Thyroid gland (tissue), 4 donors: ENCODE data around the gene HMCN2. TPM values are rescaled to one million over a fixed set of nuclear protein-coding genes. Genes with fewer than 3 reads are reported as not detected.

Source experiments
- DNase-seq, 2 donors: peaks; one replicate each; pipeline ENCODE4 v3.0.0-alpha.2; 2019
- H3K27ac ChIP-seq, 3 donors: fragments of 200-600 bp; sonication (generic); 1 replicate in 2 of 3; 2 replicates in 1 of 3; pipeline ENCODE4 v1.5.1; 2016 to 2019; ENCODE audit warnings: mild to moderate bottlenecking in 1 of 3, moderate library complexity in 1 of 3
- H3K27me3 ChIP-seq: fragments of 200-600 bp; sonication (generic); one replicate; pipeline ENCODE4 v1.5.1; 2019
- H3K36me3 ChIP-seq, 2 donors: fragments of 200-600 bp; sonication (generic); one replicate each; pipeline ENCODE4 v1.5.1; 2016 to 2019
- H3K4me1 ChIP-seq, 2 donors: fragments of 200-600 bp; sonication (generic); one replicate each; pipeline ENCODE4 v1.5.1; 2017 to 2019
- H3K4me3 ChIP-seq, 3 donors: fragments of 200-600 bp; sonication (generic); replicated peaks in 1 of 3; 1 replicate in 2 of 3; 2 replicates in 1 of 3; pipeline ENCODE4 v1.5.1; 2016; ENCODE audit warnings: mild to moderate bottlenecking in 1 of 3
- H3K9me3 ChIP-seq: fragments of 200-600 bp; sonication (generic); one replicate; pipeline ENCODE4 v1.5.1; 2017
- POLR2A ChIP-seq, 2 donors: fragments of 450-650 bp; IDR thresholded peaks; one replicate each; pipeline ENCODE4 v1.6.1; 2017; ENCODE audit warnings: antibody characterized with exemption in 2 of 2, mild to moderate bottlenecking in 2 of 2, moderate library complexity in 1 of 2
- WGBS, 2 donors: methylation state at CpG; one replicate each; pipeline ENCODE4 v1.1.5; 2017; 5-methylcytosine and 5-hydroxymethylcytosine counted together
- intact Hi-C: fragments of 100-400 bp; cut with DNase I; formaldehyde crosslinking; loops from one replicate; pipeline ENCODE4 v1.15.1; 2023
- total RNA-seq, 4 donors: library from RNA; depleted of rRNA; stranded (reverse); fragments of >200 nt; gene quantifications; one replicate each; pipeline ENCODE4 v1.2.3, GENCODE V29; 2016
- TF ChIP-seq, protein P1 (sequence below), 6 experiments: fragments of 200-600 bp in 3 of 6; fragments of 450-650 bp in 3 of 6; sonication (generic) in 3 of 6; IDR thresholded peaks; one replicate each; pipeline ENCODE4 v1.5.1; 2016 to 2019; ENCODE audit warnings: antibody characterized with exemption in 6 of 6, mild to moderate bottlenecking in 2 of 6, inconsistent platforms in 1 of 6, moderate library complexity in 1 of 6

The HMCN2 gene
- total RNA-seq, 4 donors from 2014 or later = 1.7 to 5.5 (median 3.5) TPM

- intact Hi-C loops = no loop called here
- no peaks in the 10 kb centered on the region for H3K36me3 ChIP-seq
Observed at GRCh38 chr9:130402645-130403440, 137.3 kb downstream of the HMCN2 start.

GRCh38 chr9:130405657-130406257, 140.2 kb downstream of the HMCN2 start:
- Histone ChIP-seq H3K36me3 (no peaks in the 10 kb centered on the region), H3K27ac (no peak overlapping the region), H3K4me1 (no peaks in the 10 kb centered on the region), H3K9me3 (no peaks in the 10 kb centered on the region), H3K27me3 (no peaks in the 10 kb centered on the region), H3K4me3 (no peak overlapping the region)
- intact Hi-C loops = no loop called here
- TF ChIP-seq, protein P1, sequence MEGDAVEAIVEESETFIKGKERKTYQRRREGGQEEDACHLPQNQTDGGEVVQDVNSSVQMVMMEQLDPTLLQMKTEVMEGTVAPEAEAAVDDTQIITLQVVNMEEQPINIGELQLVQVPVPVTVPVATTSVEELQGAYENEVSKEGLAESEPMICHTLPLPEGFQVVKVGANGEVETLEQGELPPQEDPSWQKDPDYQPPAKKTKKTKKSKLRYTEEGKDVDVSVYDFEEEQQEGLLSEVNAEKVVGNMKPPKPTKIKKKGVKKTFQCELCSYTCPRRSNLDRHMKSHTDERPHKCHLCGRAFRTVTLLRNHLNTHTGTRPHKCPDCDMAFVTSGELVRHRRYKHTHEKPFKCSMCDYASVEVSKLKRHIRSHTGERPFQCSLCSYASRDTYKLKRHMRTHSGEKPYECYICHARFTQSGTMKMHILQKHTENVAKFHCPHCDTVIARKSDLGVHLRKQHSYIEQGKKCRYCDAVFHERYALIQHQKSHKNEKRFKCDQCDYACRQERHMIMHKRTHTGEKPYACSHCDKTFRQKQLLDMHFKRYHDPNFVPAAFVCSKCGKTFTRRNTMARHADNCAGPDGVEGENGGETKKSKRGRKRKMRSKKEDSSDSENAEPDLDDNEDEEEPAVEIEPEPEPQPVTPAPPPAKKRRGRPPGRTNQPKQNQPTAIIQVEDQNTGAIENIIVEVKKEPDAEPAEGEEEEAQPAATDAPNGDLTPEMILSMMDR (IDR thresholded peaks at IDR 0.05) = no peak
- no peak for TF ChIP-seq POLR2A (IDR thresholded peaks at IDR 0.05)
- 95 to 98% methylated on average over 9 to 22 of the region's 22 CpGs for whole genome bisulfite sequencing, 2 donors
- DNase-seq = no peak

More at GRCh38 chr9:130402645-130403440, 137.3 kb downstream of the HMCN2 start:
- TF ChIP-seq POLR2A (IDR thresholded peaks at IDR 0.05) = no peak
- TF ChIP-seq, protein P1 (IDR thresholded peaks at IDR 0.05) = no peak
- no peak for DNase-seq
- Histone ChIP-seq H3K4me1 (no peaks in the 10 kb centered on the region), H3K9me3 (no peaks in the 10 kb centered on the region), H3K27me3 (no peaks in the 10 kb centered on the region), H3K27ac (no peak overlapping the region), H3K4me3 (no peak overlapping the region)
- WGBS, 2 donors = 80 to 82% methylated on average over 25 to 26 of the region's 28 CpGs

- Histone ChIP-seq H3K9me3 (no peaks in the 10 kb centered on the region), H3K36me3 (no peaks in the 10 kb centered on the region), H3K4me1 (no peaks in the 10 kb centered on the region), H3K4me3 (no peak overlapping the region), H3K27me3 (no peaks in the 10 kb centered on the region), H3K27ac (no peak overlapping the region)
- DNase-seq = no peak
- no peak for TF ChIP-seq POLR2A (IDR thresholded peaks at IDR 0.05)
- TF ChIP-seq, protein P1 (IDR thresholded peaks at IDR 0.05) = no peak
- intact Hi-C loops = no loop called here
- 84 to 93% methylated on average over 8 to 9 of the region's 10 CpGs for WGBS, 2 donors
Observed at GRCh38 chr9:130406278-130406895, 140.8 kb downstream of the HMCN2 start.

DNA sequence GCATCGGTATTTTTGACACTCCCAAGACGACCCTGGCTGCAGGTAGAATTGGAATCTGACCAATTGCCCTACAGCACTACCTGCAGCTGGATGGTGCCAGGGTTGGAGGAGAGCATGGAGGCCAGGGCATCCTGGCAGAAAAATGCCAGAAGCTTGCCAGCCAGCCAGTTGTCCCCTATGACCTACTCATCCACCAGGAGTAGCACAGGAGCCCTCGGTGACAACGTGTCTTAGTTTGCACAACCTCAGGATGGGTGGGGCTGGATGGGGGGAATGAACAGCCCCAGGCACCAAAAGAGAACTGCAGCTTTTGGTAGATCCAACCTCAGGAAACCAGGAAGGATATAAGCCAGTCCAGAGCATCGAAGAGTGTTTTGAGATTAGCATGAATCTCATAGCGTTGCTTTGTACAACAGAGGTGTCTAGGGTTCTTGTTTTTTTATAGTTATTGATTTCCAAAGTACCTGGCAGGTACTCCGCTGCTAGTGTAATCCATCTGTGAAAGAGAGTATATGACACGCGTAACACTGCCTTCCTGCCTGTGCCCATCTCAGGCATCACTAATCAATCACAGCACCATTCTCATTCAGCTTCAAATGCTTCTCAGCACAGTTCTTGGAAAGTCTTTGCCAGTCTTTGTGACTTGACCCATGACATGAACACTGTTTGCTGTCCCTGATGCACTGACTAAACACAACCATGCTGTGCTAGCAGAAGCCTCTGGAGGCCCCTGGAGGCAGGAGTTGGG, 142.5 kb downstream of the HMCN2 start:
- H3K4me1 ChIP-seq = no peaks in the 10 kb centered on the region
- H3K36me3 ChIP-seq = no peaks in the 10 kb centered on the region
- DNase-seq = no peak
- no peak overlapping the region for H3K27ac ChIP-seq
- intact Hi-C loops = no loop called here
- H3K27me3 ChIP-seq = no peaks in the 10 kb centered on the region
- H3K9me3 ChIP-seq = no peaks in the 10 kb centered on the region
- H3K4me3 ChIP-seq = no peak overlapping the region
- WGBS, 2 donors = 83 to 85% methylated on average over 6 to 9 of the region's 9 CpGs
- TF ChIP-seq POLR2A (IDR thresholded peaks at IDR 0.05) = no peak
- TF ChIP-seq, protein P1 (IDR thresholded peaks at IDR 0.05) = no peak
